Keratinocyte (primary cell): ENCODE measurements around the gene PGC. TPM values are rescaled to one million over a fixed set of nuclear protein-coding genes. Genes with fewer than 3 reads are reported as not detected.

Source experiments
- DNase-seq: peaks from one replicate; pipeline ENCODE4 v3.0.0-alpha.2; 2011; ENCODE audit warnings: low read depth, missing footprints, low spot score
- FAIRE-seq: peaks from 2 replicates; lab custom pipeline; 2011; peaks lifted over from hg19 to GRCh38; lab: Jason Lieb, UNC
- H2AFZ ChIP-seq: 2 replicates; pipeline ENCODE4 v1.6.0; 2012; ENCODE audit warnings: low read length, control low read depth, inconsistent platforms; ENCODE audit not compliant: control insufficient read depth
- H3K27ac ChIP-seq: 2 replicates; pipeline ENCODE4 v1.5.1; 2011; ENCODE audit warnings: low read length; ENCODE audit not compliant: control insufficient read depth, insufficient read depth
- H3K27me3 ChIP-seq: 3 replicates; pipeline ENCODE4 v1.6.0; 2011; ENCODE audit warnings: low read length; ENCODE audit not compliant: control insufficient read depth, insufficient read depth; ENCODE audit errors: extremely low read depth
- H3K36me3 ChIP-seq, 2 experiments: 2 replicates in 1 of 2; 3 replicates in 1 of 2; pipeline ENCODE4 v1.5.1; 2011; ENCODE audit warnings: low read length in 2 of 2, mild to moderate bottlenecking in 1 of 2; ENCODE audit not compliant: control insufficient read depth in 2 of 2, insufficient read depth in 2 of 2; ENCODE audit errors: extremely low read depth in 1 of 2
- H3K4me1 ChIP-seq: 3 replicates; pipeline ENCODE4 v1.5.1; 2011; ENCODE audit warnings: low read length; ENCODE audit not compliant: control insufficient read depth, insufficient read depth; ENCODE audit errors: extremely low read depth
- H3K4me2 ChIP-seq: 3 replicates; pipeline ENCODE4 v1.6.0; 2011; ENCODE audit warnings: low read depth, low read length; ENCODE audit not compliant: control insufficient read depth, insufficient read depth; ENCODE audit errors: extremely low read depth
- H3K4me3 ChIP-seq, 3 experiments: fragments of 200-600 bp in 1 of 3; sonication (generic) in 1 of 3; 2 replicates in 2 of 3; 3 replicates in 1 of 3; pipeline ENCODE4 v1.5.1; 2011 to 2016; ENCODE audit warnings: low read length in 3 of 3, mild to moderate bottlenecking in 3 of 3, control low read depth in 2 of 3, inconsistent platforms in 1 of 3, low read depth in 1 of 3, mixed read lengths in 1 of 3, mixed run types in 1 of 3, moderate library complexity in 1 of 3; ENCODE audit not compliant: control insufficient read depth in 2 of 3, insufficient read depth in 2 of 3; ENCODE audit errors: extremely low read depth in 1 of 3
- H3K79me2 ChIP-seq: 2 replicates; pipeline ENCODE4 v1.6.0; 2012; ENCODE audit warnings: low read length; ENCODE audit not compliant: control insufficient read depth, insufficient read depth
- H3K9ac ChIP-seq: 3 replicates; pipeline ENCODE4 v1.6.0; 2011; ENCODE audit warnings: low read length; ENCODE audit not compliant: control insufficient read depth, insufficient read depth; ENCODE audit errors: extremely low read depth
- H3K9me1 ChIP-seq: 3 replicates; pipeline ENCODE4 v1.6.0; 2011; ENCODE audit warnings: low read length; ENCODE audit not compliant: control insufficient read depth, insufficient read depth; ENCODE audit errors: extremely low read depth
- H3K9me3 ChIP-seq: 2 replicates; pipeline ENCODE4 v1.5.1; 2012; ENCODE audit warnings: low read depth, low read length; ENCODE audit not compliant: control insufficient read depth
- H4K20me1 ChIP-seq: 3 replicates; pipeline ENCODE4 v1.6.0; 2011; ENCODE audit warnings: low read length; ENCODE audit not compliant: control insufficient read depth, insufficient read depth; ENCODE audit errors: extremely low read depth
- EZH2 ChIP-seq: IDR thresholded peaks from one replicate; pipeline ENCODE4 v1.6.1; 2012; ENCODE audit warnings: inconsistent platforms, mild to moderate bottlenecking, low read length, moderate library complexity
- dilution Hi-C: fragments of 300-500 bp; cut with MboI; formaldehyde crosslinking; loops from one replicate; pipeline ENCODE4 v1.7.0; 2020; ENCODE audit warnings: low sequenced_read_pairs; ENCODE audit not compliant: extremely low pct_ligation_motif_present
- polyA plus RNA-seq, 5 experiments: library from polyadenylated mRNA; depleted of rRNA in 3 of 5; stranded (reverse) in 3 of 5; stranded (forward) in 1 of 5; unstranded in 1 of 5; fragments of >200 nt; gene quantifications; 1 replicate in 1 of 5; 2 replicates in 3 of 5; 3 replicates in 1 of 5; pipeline versions ENCODE4 v1.2.1 to v1.2.3, GENCODE V29; 2011 to 2012; ENCODE audit warnings: missing spikeins in 2 of 5, low read depth in 1 of 5, low replicate concordance in 1 of 5
- TF ChIP-seq, protein P1 (sequence below), 3 experiments: IDR thresholded peaks in 1 of 3; conservative IDR thresholded peaks in 1 of 3; optimal IDR thresholded peaks in 1 of 3; 2 replicates in 2 of 3; 3 replicates in 1 of 3; pipeline versions ENCODE3 to v1.5.1; 2011; ENCODE audit warnings: low read length in 3 of 3, mild to moderate bottlenecking in 3 of 3, moderate library complexity in 2 of 3, control low read depth in 1 of 3, inconsistent platforms in 1 of 3; ENCODE audit not compliant: insufficient read depth in 2 of 3; ENCODE audit errors: extremely low read depth in 1 of 3

Gene PGC
- polyA plus RNA-seq, 1 donor (not counting 4 experiments of a cell fraction or from before 2014, with no cell fraction given) = not detected

DNA sequence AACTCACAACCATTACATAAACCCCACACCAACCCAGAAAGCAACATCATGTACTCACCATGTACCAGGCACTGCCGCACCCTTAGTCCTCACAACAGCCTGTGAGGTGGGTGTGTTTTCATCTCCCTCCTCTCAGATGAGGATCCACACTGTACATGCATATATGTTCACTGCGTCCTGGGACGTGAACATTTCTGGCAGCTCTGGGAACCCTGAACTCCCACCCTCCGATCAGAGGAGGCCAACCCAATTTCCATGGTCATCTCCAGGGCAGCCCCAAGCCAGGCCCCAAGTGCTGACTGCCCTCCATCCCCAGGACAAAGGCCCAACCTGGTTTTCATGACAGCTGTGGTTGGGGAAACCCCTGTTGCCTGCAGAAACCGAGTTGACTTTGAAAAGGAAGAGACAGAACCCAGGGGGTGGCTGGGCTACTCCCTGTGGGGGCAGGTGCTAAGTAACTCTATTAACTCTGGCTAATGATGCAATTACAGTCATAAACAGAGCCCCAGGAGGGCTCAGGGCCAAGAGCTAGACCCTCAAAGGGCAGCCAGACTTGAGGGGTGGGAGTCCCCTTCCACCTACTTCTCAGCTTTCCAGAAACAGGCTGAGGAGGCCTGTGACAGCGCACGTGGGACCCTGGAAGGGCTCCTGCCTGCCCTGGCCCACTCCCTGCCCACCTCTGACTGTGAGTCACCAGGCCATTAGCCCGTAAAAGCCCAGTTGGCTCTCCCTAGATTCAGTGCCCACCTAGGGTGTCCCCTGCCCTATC lies 14.4 kb downstream of the PGC start:
- FAIRE-seq = no peak
- TF ChIP-seq EZH2 = no peak
- TF ChIP-seq, protein P1, sequence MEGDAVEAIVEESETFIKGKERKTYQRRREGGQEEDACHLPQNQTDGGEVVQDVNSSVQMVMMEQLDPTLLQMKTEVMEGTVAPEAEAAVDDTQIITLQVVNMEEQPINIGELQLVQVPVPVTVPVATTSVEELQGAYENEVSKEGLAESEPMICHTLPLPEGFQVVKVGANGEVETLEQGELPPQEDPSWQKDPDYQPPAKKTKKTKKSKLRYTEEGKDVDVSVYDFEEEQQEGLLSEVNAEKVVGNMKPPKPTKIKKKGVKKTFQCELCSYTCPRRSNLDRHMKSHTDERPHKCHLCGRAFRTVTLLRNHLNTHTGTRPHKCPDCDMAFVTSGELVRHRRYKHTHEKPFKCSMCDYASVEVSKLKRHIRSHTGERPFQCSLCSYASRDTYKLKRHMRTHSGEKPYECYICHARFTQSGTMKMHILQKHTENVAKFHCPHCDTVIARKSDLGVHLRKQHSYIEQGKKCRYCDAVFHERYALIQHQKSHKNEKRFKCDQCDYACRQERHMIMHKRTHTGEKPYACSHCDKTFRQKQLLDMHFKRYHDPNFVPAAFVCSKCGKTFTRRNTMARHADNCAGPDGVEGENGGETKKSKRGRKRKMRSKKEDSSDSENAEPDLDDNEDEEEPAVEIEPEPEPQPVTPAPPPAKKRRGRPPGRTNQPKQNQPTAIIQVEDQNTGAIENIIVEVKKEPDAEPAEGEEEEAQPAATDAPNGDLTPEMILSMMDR (optimal IDR thresholded peaks at IDR 0.05 in 1 of 3, IDR thresholded peaks at IDR 0.05 in 1 of 3, conservative IDR thresholded peaks at IDR 0.05 in 1 of 3; ENCODE audit: extremely low read depth in 1 of 3, insufficient read depth in 2 of 3, low read length in 3 of 3) = no peak
- no peaks in the 10 kb centered on the region for H3K9me3 ChIP-seq
- no peaks in the 10 kb centered on the region for H4K20me1 ChIP-seq
- H3K27me3 ChIP-seq = no peaks in the 10 kb centered on the region
- peak overlapping the region; percentile 79 for H3K4me2 ChIP-seq
- no peak overlapping the region for H2AFZ ChIP-seq
- dilution Hi-C loops = no loop called here
- no peaks in the 10 kb centered on the region for H3K36me3 ChIP-seq
- H3K9me1 ChIP-seq = no peaks in the 10 kb centered on the region
- peak overlapping the region; percentile 18 for H3K9ac ChIP-seq
- peaks cover 35% of the 10 kb centered on the region for H3K4me1 ChIP-seq
- peak overlapping the region in 1 of 3 experiments; percentile 0 for H3K4me3 ChIP-seq
- no peaks in the 10 kb centered on the region for H3K79me2 ChIP-seq
- peak overlapping the region; percentile 23 for H3K27ac ChIP-seq
- no peak for DNase-seq

DNA sequence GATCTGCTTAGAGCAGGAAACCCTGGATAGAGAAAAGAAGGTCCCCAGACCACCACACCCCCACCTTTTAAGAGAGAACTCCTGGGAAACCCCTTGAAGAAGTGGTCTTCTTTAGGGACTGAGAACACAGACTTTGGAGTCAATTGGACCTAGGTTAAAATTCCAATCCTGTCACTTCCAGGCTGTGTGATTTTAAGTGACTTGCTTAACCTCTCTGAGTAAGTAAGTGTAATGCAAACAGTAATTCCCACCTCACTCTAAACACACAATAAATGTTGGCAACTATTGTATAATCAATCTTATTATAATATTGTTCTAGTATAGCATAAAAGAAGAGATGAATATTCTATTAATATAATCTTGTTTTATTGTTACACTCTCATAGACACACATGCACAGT lies 15.0 kb downstream of the PGC start:
- H3K9ac ChIP-seq = no peak overlapping the region
- H3K4me3 ChIP-seq = peak overlapping the region in 1 of 3 experiments; percentile 14
- no peaks in the 10 kb centered on the region for H3K9me3 ChIP-seq
- no peaks in the 10 kb centered on the region for H3K9me1 ChIP-seq
- H3K36me3 ChIP-seq = no peaks in the 10 kb centered on the region
- no peaks in the 10 kb centered on the region for H3K79me2 ChIP-seq
- no peak for FAIRE-seq
- H2AFZ ChIP-seq = no peak overlapping the region
- no peaks in the 10 kb centered on the region for H4K20me1 ChIP-seq
- H3K4me2 ChIP-seq = peak overlapping the region; percentile 47
- no peak for TF ChIP-seq EZH2
- TF ChIP-seq, protein P1 (optimal IDR thresholded peaks at IDR 0.05 in 1 of 3, IDR thresholded peaks at IDR 0.05 in 1 of 3, conservative IDR thresholded peaks at IDR 0.05 in 1 of 3; ENCODE audit: extremely low read depth in 1 of 3, insufficient read depth in 2 of 3, low read length in 3 of 3) = no peak
- DNase-seq = no peak
- no peaks in the 10 kb centered on the region for H3K27me3 ChIP-seq
- H3K4me1 ChIP-seq = peaks cover 35% of the 10 kb centered on the region
- no peak overlapping the region for H3K27ac ChIP-seq
- dilution Hi-C loops = no loop called here
